Ascending aorta (tissue), 2 donors: Measurements from ENCODE around the gene NDUFV2. TPM values are rescaled to one million over a fixed set of nuclear protein-coding genes. Genes with fewer than 3 reads are reported as not detected.
"Not testable (repeated sequence)": the region's sequence is repeated elsewhere in the genome, so short reads cannot be mapped to it uniquely, and the experiment has no call there.

Experiments
- DNase-seq, 2 donors: peaks; one replicate each; pipeline ENCODE4 v3.0.0-alpha.2; 2019; ENCODE audit warnings: low spot score in 2 of 2
- H3K27ac ChIP-seq, 2 donors: fragments of 200-600 bp; sonication (generic); one replicate each; pipeline ENCODE4 v1.5.1; 2016 to 2017; ENCODE audit warnings: mild to moderate bottlenecking in 1 of 2
- H3K27me3 ChIP-seq: fragments of 200-600 bp; sonication (generic); one replicate; pipeline ENCODE4 v1.5.1; 2017
- H3K36me3 ChIP-seq, 2 donors: fragments of 200-600 bp; sonication (generic); one replicate each; pipeline ENCODE4 v1.5.1; 2016
- H3K4me1 ChIP-seq, 2 donors: fragments of 200-600 bp; sonication (generic); one replicate each; pipeline ENCODE4 v1.5.1; 2016 to 2017; ENCODE audit warnings: mild to moderate bottlenecking in 1 of 2
- H3K4me3 ChIP-seq, 2 donors: fragments of 200-600 bp; sonication (generic); one replicate each; pipeline ENCODE4 v1.5.1; 2016 to 2017; ENCODE audit warnings: mild to moderate bottlenecking in 1 of 2
- H3K9me3 ChIP-seq, 2 donors: fragments of 200-600 bp; sonication (generic); one replicate each; pipeline ENCODE4 v1.5.1; 2016
- intact Hi-C: fragments of 100-400 bp; cut with DNase I; formaldehyde crosslinking; loops from one replicate; pipeline ENCODE4 v1.15.1; 2023
- total RNA-seq: library from RNA; depleted of rRNA; stranded (reverse); fragments of >200 nt; gene quantifications from one replicate; pipeline ENCODE4 v1.1.0, GENCODE V29; 2016
- TF ChIP-seq, protein P1 (sequence below), 3 experiments: fragments of 200-600 bp in 2 of 3; fragments of 450-650 bp in 1 of 3; sonication (generic) in 2 of 3; IDR thresholded peaks; one replicate each; pipeline ENCODE4 v1.5.1; 2016 to 2019; ENCODE audit warnings: antibody characterized with exemption in 3 of 3, mild to moderate bottlenecking in 1 of 3, moderate library complexity in 1 of 3

Gene NDUFV2
- total RNA-seq, 1 donor from 2014 or later: 48.6 TPM

DNA sequence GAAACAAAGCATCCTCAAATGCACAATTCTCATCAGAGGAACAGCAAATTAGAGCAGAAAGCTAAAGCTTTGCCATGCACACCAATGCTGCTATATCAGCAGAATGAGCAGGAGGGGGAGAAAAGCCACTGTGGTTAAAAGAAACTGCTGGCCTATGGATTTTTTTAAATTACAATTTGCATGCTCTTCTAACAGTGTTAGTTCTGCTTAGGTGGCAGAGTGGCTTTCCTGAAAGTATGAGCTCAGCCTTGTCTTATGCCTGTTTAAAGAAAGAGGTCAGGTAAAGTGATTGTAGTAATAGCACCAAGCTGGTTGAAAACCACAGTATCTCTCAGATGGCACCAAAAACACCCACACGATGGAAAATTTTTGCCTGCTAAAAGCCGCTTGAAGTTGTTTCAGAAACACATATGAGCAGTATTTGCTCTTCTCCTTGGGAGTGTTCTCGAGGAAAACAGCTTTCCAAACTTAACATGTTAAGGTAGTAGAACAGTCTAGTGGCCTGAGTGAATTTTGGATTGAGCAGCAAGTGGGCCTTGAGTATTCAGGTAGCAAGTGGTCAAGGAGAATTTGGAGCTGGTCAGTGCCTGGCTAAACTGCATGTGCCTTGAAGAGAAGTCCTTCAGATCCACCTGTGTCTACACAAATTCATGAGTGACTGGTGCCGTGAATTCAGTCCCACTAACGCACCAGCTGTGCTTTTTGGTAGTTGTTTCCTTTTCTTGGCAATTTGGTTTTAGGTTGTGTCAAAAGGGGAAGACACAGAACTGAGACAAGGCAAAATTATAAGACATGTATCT lies 19.6 kb upstream of the NDUFV2 start:
- intact Hi-C loops: no loop called here
- Histone ChIP-seq H3K9me3 (no peaks in the 10 kb centered on the region), H3K27me3 (no peaks in the 10 kb centered on the region), H3K36me3 (no peaks in the 10 kb centered on the region), H3K4me1 (no peaks in the 10 kb centered on the region), H3K27ac (no peak overlapping the region), H3K4me3 (no peak overlapping the region)
- no peak for DNase-seq
- TF ChIP-seq, protein P1, sequence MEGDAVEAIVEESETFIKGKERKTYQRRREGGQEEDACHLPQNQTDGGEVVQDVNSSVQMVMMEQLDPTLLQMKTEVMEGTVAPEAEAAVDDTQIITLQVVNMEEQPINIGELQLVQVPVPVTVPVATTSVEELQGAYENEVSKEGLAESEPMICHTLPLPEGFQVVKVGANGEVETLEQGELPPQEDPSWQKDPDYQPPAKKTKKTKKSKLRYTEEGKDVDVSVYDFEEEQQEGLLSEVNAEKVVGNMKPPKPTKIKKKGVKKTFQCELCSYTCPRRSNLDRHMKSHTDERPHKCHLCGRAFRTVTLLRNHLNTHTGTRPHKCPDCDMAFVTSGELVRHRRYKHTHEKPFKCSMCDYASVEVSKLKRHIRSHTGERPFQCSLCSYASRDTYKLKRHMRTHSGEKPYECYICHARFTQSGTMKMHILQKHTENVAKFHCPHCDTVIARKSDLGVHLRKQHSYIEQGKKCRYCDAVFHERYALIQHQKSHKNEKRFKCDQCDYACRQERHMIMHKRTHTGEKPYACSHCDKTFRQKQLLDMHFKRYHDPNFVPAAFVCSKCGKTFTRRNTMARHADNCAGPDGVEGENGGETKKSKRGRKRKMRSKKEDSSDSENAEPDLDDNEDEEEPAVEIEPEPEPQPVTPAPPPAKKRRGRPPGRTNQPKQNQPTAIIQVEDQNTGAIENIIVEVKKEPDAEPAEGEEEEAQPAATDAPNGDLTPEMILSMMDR (IDR thresholded peaks at IDR 0.05): no peak

DNA sequence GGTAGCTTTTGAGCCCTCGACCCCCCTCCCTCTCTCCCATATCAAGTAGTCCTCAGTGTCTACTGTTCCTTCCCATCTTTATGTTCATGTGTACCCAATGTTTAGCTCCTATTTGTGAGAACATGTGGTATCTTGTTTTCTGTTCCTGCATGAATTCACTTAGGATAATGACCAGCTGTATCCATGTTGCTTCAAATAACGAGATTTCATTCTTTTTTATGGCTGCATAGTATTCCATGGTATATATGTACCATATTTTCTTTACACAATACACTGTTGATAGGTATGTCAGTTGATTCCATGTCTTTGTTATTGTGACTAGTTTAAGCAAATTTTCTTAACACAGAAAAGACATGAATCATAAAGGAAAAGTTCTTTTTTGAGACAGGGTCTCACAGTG lies 16.5 kb upstream of the NDUFV2 start:
- no peak for DNase-seq
- H3K4me3 ChIP-seq: no peak overlapping the region
- no peaks in the 10 kb centered on the region for H3K27me3 ChIP-seq
- H3K27ac ChIP-seq: no peak overlapping the region
- no peaks in the 10 kb centered on the region for H3K4me1 ChIP-seq
- H3K36me3 ChIP-seq: no peaks in the 10 kb centered on the region
- TF ChIP-seq, protein P1 (IDR thresholded peaks at IDR 0.05): no peak
- intact Hi-C loops: no loop called here
- H3K9me3 ChIP-seq: no peaks in the 10 kb centered on the region

DNA sequence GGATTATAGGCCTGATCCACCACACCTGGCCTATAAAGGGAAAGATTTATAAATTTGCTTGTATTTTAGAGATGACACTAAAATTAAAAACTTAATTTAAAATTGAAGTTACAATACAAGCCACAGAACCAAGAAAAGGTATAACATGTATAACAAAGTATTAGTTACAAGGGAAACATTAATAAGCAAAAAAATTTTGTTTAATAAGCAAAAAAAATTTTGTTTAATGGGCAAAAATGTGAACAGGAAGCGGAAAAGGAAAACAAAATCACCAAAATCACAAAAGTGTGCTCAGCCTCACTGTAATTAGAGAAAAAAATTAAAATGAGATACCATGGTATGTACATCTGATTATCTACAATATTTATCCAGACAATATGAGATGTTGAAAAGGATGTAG lies 15.9 kb upstream of the NDUFV2 start:
- TF ChIP-seq, protein P1 (IDR thresholded peaks at IDR 0.05): no peak
- no peak overlapping the region for H3K27ac ChIP-seq
- no peaks in the 10 kb centered on the region for H3K9me3 ChIP-seq
- H3K36me3 ChIP-seq: no peaks in the 10 kb centered on the region
- intact Hi-C loops: no loop called here
- no peak for DNase-seq
- no peaks in the 10 kb centered on the region for H3K4me1 ChIP-seq
- no peak overlapping the region for H3K4me3 ChIP-seq
- no peaks in the 10 kb centered on the region for H3K27me3 ChIP-seq

DNA sequence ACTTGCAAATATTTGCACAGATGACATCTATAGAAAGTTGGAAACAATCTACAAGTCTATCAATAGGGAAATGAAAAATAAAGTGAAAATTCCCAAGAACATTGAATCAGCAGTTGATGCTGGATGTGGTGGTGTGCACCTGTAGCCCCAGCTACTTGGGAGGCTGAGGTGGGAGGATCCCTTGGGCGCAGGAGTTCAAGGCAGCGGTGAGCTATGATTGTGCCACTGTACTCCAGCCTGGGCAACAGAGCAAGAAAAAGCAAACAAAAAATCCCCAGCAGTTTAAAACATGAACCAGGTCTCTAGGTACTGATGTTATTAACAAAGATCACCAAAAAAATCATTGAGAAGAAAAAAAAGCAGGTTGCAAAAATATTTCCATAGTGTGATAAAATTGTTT lies 15.4 kb upstream of the NDUFV2 start:
- TF ChIP-seq, protein P1 (IDR thresholded peaks at IDR 0.05): no peak
- intact Hi-C loops: no loop called here
- no peak overlapping the region for H3K27ac ChIP-seq
- H3K9me3 ChIP-seq: no peaks in the 10 kb centered on the region
- no peak overlapping the region for H3K4me3 ChIP-seq
- no peaks in the 10 kb centered on the region for H3K27me3 ChIP-seq
- H3K36me3 ChIP-seq: no peaks in the 10 kb centered on the region
- H3K4me1 ChIP-seq: no peaks in the 10 kb centered on the region
- DNase-seq: no peak

DNA sequence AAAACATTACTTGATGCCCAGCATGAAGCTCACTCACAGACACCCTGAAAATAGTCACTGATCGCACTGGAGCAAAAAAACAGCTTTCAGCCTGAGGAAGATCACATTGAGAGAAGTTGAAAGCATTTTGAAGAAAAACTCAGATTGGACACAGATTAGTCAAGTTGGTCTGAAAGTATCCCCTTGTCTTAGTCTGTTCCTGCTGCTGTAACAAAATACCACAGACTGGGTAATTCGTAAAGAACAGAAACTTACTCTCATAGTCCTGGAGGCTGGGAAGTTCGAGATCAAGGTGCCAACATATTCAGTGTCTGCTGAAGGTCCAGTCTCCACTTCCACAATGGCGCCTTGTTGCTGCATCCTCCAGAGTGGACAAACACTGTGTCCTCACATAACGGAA lies 14.2 kb upstream of the NDUFV2 start:
- Histone ChIP-seq H3K36me3 (no peaks in the 10 kb centered on the region), H3K27me3 (no peaks in the 10 kb centered on the region), H3K9me3 (no peaks in the 10 kb centered on the region), H3K4me3 (no peak overlapping the region), H3K4me1 (no peaks in the 10 kb centered on the region), H3K27ac (no peak overlapping the region)
- DNase-seq: no peak
- intact Hi-C loops: no loop called here
- TF ChIP-seq, protein P1 (IDR thresholded peaks at IDR 0.05): no peak

DNA sequence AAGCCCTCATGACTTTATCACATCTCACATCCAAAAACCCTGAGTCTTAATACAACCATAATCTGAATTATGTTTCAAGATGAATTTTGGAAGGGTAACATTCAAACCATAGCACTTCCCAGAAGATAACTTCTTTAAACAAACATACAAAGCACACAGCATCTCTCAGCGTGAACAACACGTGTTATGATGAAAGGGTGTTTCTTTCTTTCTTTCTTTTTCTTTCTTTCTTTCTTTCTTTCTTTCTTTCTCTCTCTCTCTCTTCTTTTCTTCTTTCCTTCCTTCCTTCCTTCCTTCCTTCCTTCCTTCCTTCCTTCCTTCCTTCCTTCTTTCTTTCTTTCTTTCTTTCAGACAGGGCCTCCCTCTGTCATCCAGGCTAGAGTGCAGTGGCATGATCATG lies 13.8 kb upstream of the NDUFV2 start:
- H3K4me1 ChIP-seq, intact Hi-C loops, H3K9me3 ChIP-seq, H3K36me3 ChIP-seq, H3K27me3 ChIP-seq, DNase-seq, H3K27ac ChIP-seq, H3K4me3 ChIP-seq: not testable (repeated sequence)
